K562 (cell line): ENCODE results near the gene AJM1. TPM values are rescaled to one million over a fixed set of nuclear protein-coding genes. Genes with fewer than 3 reads are reported as not detected.

Source experiments
- POLR2A ChIP-seq: fragments of 450-650 bp; conservative IDR thresholded peaks from 2 replicates; pipeline ENCODE4 v1.6.1; 2016
- REST ChIP-seq, 2 experiments: fragments of 450-650 bp; formaldehyde crosslinking in 1 of 2; IDR thresholded peaks; 2 replicates each; pipeline versions ENCODE4 v1.4.0 to v1.6.1; 2014 to 2020; ENCODE audit warnings: mild to moderate bottlenecking in 2 of 2, borderline replicate concordance in 1 of 2, low read depth in 1 of 2
- RFX1 ChIP-seq: fragments of 450-650 bp; IDR thresholded peaks from 2 replicates; pipeline ENCODE4 v1.6.1; 2016; ENCODE audit warnings: mild to moderate bottlenecking, moderate library complexity
- ZBTB33 ChIP-seq: sonication (generic); formaldehyde crosslinking; IDR thresholded peaks from 2 replicates; pipeline ENCODE4 v1.8.1; 2023; ENCODE audit warnings: mild to moderate bottlenecking, missing genetic modification reagents
- polyA plus RNA-seq, 8 experiments: library from polyadenylated mRNA; depleted of rRNA in 4 of 8; stranded (reverse) in 5 of 8; unstranded in 3 of 8; fragments of >200 nt; fragmentation: Nextera tagmentation in 2 of 8; fragmentation: Illumina TruSeq in 1 of 8; extraction: Ambion mirVana in 2 of 8; extraction: Trizol in 1 of 8; gene quantifications; 2 replicates each; pipeline versions ENCODE4 v1.2.1 to v1.2.3, GENCODE V29; 2011 to 2014; ENCODE audit warnings: inconsistent platforms in 1 of 8, missing spikeins in 1 of 8
- total RNA-seq, 7 experiments: library from RNA; depleted of rRNA in 6 of 7; stranded (reverse); fragments of >200 nt in 6 of 7; fragmentation: Illumina TruSeq in 2 of 7; extraction: Trizol in 2 of 7; gene quantifications; 2 replicates each; pipeline versions ENCODE4 v1.2.1 to v1.2.3, GENCODE V29; 2011 to 2021; ENCODE audit warnings: low replicate concordance in 1 of 7

AJM1 gene
- total and polyA plus RNA-seq, 9 of the 15 experiments (the other 6 are each of a cell fraction or from before 2014, with no cell fraction given), result 0.01 to 3.7 (median 0.65) TPM; not detected in 1

GRCh38 chr9:136847826-136848392, 5.6 kb downstream of the AJM1 start (continued):
- TF ChIP-seq REST (IDR thresholded peaks at IDR 0.05; ENCODE audit: borderline replicate concordance), result no peak
- TF ChIP-seq REST (CRISPR knock-in tag; IDR thresholded peaks at IDR 0.05; ENCODE audit: low read depth), result no peak
- TF ChIP-seq ZBTB33 (CRISPR knock-in tag), result peak; percentile 68; the same call in 1 of the 2 replicates
- TF ChIP-seq POLR2A, result peak; percentile 83
- TF ChIP-seq RFX1, result no peak
